ENCODE data around the gene SMYD5. TPM values are rescaled to one million over a fixed set of nuclear protein-coding genes. Genes with fewer than 3 reads are reported as not detected.
A peak's percentile ranks its signal among the peaks of the same experiment; 100 is the strongest.

The SMYD5 gene
- total RNA-seq, 2 experiments from 2014 or later = 33.2 to 42.2 TPM

- H4K20me1 ChIP-seq (ENCODE audit: insufficient read depth, low read length) = no peaks in the 10 kb centered on the region
- intact Hi-C loops (cut with micrococcal nuclease; ENCODE audit: unreplicated experiment) = no loop called here
Measured at GRCh38 chr2:73210019-73210418, 4.0 kb upstream of the SMYD5 start.

GRCh38 chr2:73210696-73211095 lies 3.3 kb upstream of the SMYD5 start:
- no peak for TF ChIP-seq CTCF (conservative IDR thresholded peaks at IDR 0.05; ENCODE audit: low read length)
- TF ChIP-seq EZH2phosphoT487 (IDR thresholded peaks at IDR 0.05; ENCODE audit: borderline replicate concordance, low read depth, low read length) = no peak
- Histone ChIP-seq H4K20me1 (ENCODE audit: insufficient read depth, low read length) (no peaks in the 10 kb centered on the region), H3K9me2 (ENCODE audit: insufficient read depth, low read length) (no peaks in the 10 kb centered on the region), H3K79me2 (ENCODE audit: insufficient read depth, low read depth, low read length) (peaks cover 14% of the 10 kb centered on the region), H3K4me3 (ENCODE audit: low read depth, low read length, poor library complexity, severe bottlenecking) (no peak overlapping the region), H3K9me3 (ENCODE audit: low read length) (no peaks in the 10 kb centered on the region), H2AFZ (ENCODE audit: low read length) (no peak overlapping the region), H3K4me2 (ENCODE audit: low read length) (no peak overlapping the region), H3K4me1 (ENCODE audit: insufficient read depth, low read length, poor library complexity, severe bottlenecking) (peaks cover 22% of the 10 kb centered on the region), H3K36me3 (ENCODE audit: insufficient read depth, low read length) (no peaks in the 10 kb centered on the region), H3K27ac (ENCODE audit: low read depth, low read length, poor library complexity, severe bottlenecking) (no peak overlapping the region)
- ChIA-PET CTCF (ENCODE audit: unreplicated experiment) (no interaction called here), POLR2A (interaction anchor here (0.6 to 0.9 kb wide), 3 partner anchors 23 to 363 kb away, joined by 3 to 6 read pairs (median 3); partner anchors contain the start of gene CCT7)
- intact Hi-C loops (cut with micrococcal nuclease; ENCODE audit: unreplicated experiment) = no loop called here
- BruUV-seq (replicated peaks) = no TSS peak
- no peak for DNase-seq (ENCODE audit: low spot score)

More at GRCh38 chr2:73210019-73210418, 4.0 kb upstream of the SMYD5 start:
- ChIA-PET CTCF (ENCODE audit: unreplicated experiment) (no interaction called here), POLR2A (interaction anchor here (0.6 to 1.3 kb wide), 3 partner anchors 24 to 364 kb away, joined by 3 to 6 read pairs (median 4); partner anchors contain the start of gene CCT7)
- Histone ChIP-seq H3K4me3 (ENCODE audit: low read depth, low read length, poor library complexity, severe bottlenecking) (no peak overlapping the region), H3K36me3 (ENCODE audit: insufficient read depth, low read length) (no peaks in the 10 kb centered on the region), H3K4me2 (ENCODE audit: low read length) (no peak overlapping the region), H2AFZ (ENCODE audit: low read length) (no peak overlapping the region), H3K9me2 (ENCODE audit: insufficient read depth, low read length) (no peaks in the 10 kb centered on the region), H3K9me3 (ENCODE audit: low read length) (no peaks in the 10 kb centered on the region), H3K4me1 (ENCODE audit: insufficient read depth, low read length, poor library complexity, severe bottlenecking) (peaks cover 16% of the 10 kb centered on the region), H3K79me2 (ENCODE audit: insufficient read depth, low read depth, low read length) (peaks cover 8% of the 10 kb centered on the region; the same call in 1 of the 2 replicates), H3K27ac (ENCODE audit: low read depth, low read length, poor library complexity, severe bottlenecking) (no peak overlapping the region)
- BruUV-seq (replicated peaks) = no TSS peak
- no peak for TF ChIP-seq CTCF (conservative IDR thresholded peaks at IDR 0.05; ENCODE audit: low read length)
- no peak for TF ChIP-seq EZH2phosphoT487 (IDR thresholded peaks at IDR 0.05; ENCODE audit: borderline replicate concordance, low read depth, low read length)
- no peak for DNase-seq (ENCODE audit: low spot score)

- Histone ChIP-seq H3K36me3 (ENCODE audit: insufficient read depth, low read length) (no peaks in the 10 kb centered on the region), H3K4me1 (ENCODE audit: insufficient read depth, low read length, poor library complexity, severe bottlenecking) (peaks cover 25% of the 10 kb centered on the region), H3K4me2 (ENCODE audit: low read length) (0 out of 2 replicates have a peak overlapping the region, but pooled peaks have one; percentile 3), H3K9me3 (ENCODE audit: low read length) (no peaks in the 10 kb centered on the region), H3K4me3 (ENCODE audit: low read depth, low read length, poor library complexity, severe bottlenecking) (no peak overlapping the region), H3K79me2 (ENCODE audit: insufficient read depth, low read depth, low read length) (peaks cover 25% of the 10 kb centered on the region), H2AFZ (ENCODE audit: low read length) (peak overlapping the region; percentile 69; the same call in 1 of the 2 replicates), H4K20me1 (ENCODE audit: insufficient read depth, low read length) (no peaks in the 10 kb centered on the region), H3K27ac (ENCODE audit: low read depth, low read length, poor library complexity, severe bottlenecking) (no peak overlapping the region), H3K9me2 (ENCODE audit: insufficient read depth, low read length) (no peaks in the 10 kb centered on the region)
- POLR2A ChIA-PET = interaction anchor here (0.6 to 1.6 kb wide), 8 partner anchors 9 to 92 kb away, joined by 3 to 4 read pairs (median 3); partner anchors contain the start of genes CCT7 and PRADC1
- CTCF ChIA-PET (ENCODE audit: unreplicated experiment) = interaction anchor here (0.6 to 1.3 kb wide), 4 partner anchors 14 to 128 kb away, joined by 3 to 6 read pairs (median 4); partner anchors contain the start of gene PRADC1
- no peak for DNase-seq (ENCODE audit: low spot score)
- intact Hi-C loops (cut with micrococcal nuclease; ENCODE audit: unreplicated experiment) = loop anchor here (1.0 to 2.0 kb wide), 3 partner anchors 35 to 127 kb away; no protein-coding TSS in a partner anchor
- TF ChIP-seq CTCF (conservative IDR thresholded peaks at IDR 0.05; ENCODE audit: low read length) (no peak), EZH2phosphoT487 (IDR thresholded peaks at IDR 0.05; ENCODE audit: borderline replicate concordance, low read depth, low read length) (no peak)
- BruUV-seq (replicated peaks) = no TSS peak
Measured at GRCh38 chr2:73212098-73212447, 2.0 kb upstream of the SMYD5 start.

Data from OCI-LY7 (cell line).